Measurements from ENCODE around the gene MIGA2.
A peak's percentile ranks its signal among the peaks of the same experiment; 100 is the strongest.
"Not testable (repeated sequence)": the region's sequence is repeated elsewhere in the genome, so short reads cannot be mapped to it uniquely, and the experiment has no call there.

Gene MIGA2

DNA sequence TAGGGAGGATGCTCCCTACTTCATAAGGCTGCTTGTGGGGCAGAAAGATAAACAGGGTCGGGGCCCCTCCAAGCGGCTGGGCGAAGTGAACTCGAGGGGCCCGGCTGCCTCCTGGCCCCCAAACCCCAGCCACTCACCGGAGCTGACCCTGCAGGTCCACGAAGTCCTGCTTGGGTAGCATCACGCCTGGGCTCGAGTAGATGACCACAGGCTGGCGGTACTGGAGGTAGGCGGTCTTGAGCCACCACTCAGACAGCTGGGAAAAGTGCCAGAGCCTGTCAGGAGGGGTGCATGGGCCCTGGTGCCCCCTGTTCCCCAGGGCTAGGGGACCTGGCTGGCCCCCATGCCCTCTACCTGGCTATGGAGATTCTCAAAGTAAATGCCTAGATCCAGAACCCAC, 67.6 kb downstream of the MIGA2 start:
- H3K36me3 Mint-ChIP-seq (ENCODE audit: low read depth), result no peaks in the 10 kb centered on the region
- no peaks in the 10 kb centered on the region for H3K9me3 Mint-ChIP-seq
- no peak overlapping the region for H3K4me3 Mint-ChIP-seq
- peaks cover 1% of the 10 kb centered on the region for H3K4me1 Mint-ChIP-seq (ENCODE audit: low read depth)
- no peak overlapping the region for H3K27ac Mint-ChIP-seq
- H3K27me3 Mint-ChIP-seq, result no peaks in the 10 kb centered on the region

- no peak overlapping the region for H3K27ac Mint-ChIP-seq
- no peaks in the 10 kb centered on the region for H3K9me3 Mint-ChIP-seq
- no peaks in the 10 kb centered on the region for H3K36me3 Mint-ChIP-seq (ENCODE audit: low read depth)
- H3K4me3 Mint-ChIP-seq, result no peak overlapping the region
- peaks cover 8% of the 10 kb centered on the region for H3K4me1 Mint-ChIP-seq (ENCODE audit: low read depth)
- no peaks in the 10 kb centered on the region for H3K27me3 Mint-ChIP-seq
Observed at GRCh38 chr9:129105857-129106694, 69.7 kb downstream of the MIGA2 start.

- H3K4me3 Mint-ChIP-seq, result no peak overlapping the region
- no peaks in the 10 kb centered on the region for H3K27me3 Mint-ChIP-seq
- no peaks in the 10 kb centered on the region for H3K9me3 Mint-ChIP-seq
- no peak overlapping the region for H3K27ac Mint-ChIP-seq
- peaks cover 14% of the 10 kb centered on the region for H3K4me1 Mint-ChIP-seq (ENCODE audit: low read depth)
- H3K36me3 Mint-ChIP-seq (ENCODE audit: low read depth), result no peaks in the 10 kb centered on the region
Observed at GRCh38 chr9:129107651-129108050, 71.2 kb downstream of the MIGA2 start.

- no peaks in the 10 kb centered on the region for H3K27me3 Mint-ChIP-seq
- H3K4me3 Mint-ChIP-seq, result no peak overlapping the region
- peaks cover 17% of the 10 kb centered on the region for H3K4me1 Mint-ChIP-seq (ENCODE audit: low read depth)
- no peaks in the 10 kb centered on the region for H3K9me3 Mint-ChIP-seq
- H3K27ac Mint-ChIP-seq, result no peak overlapping the region
- H3K36me3 Mint-ChIP-seq (ENCODE audit: low read depth), result no peaks in the 10 kb centered on the region
Observed at GRCh38 chr9:129108083-129108804, 71.8 kb downstream of the MIGA2 start.

- Mint-ChIP-seq H3K27me3 (no peaks in the 10 kb centered on the region), H3K4me3 (peak overlapping the region; percentile 71), H3K4me1 (ENCODE audit: low read depth) (peaks cover 24% of the 10 kb centered on the region), H3K36me3 (ENCODE audit: low read depth) (no peaks in the 10 kb centered on the region), H3K9me3 (no peaks in the 10 kb centered on the region), H3K27ac (no peak overlapping the region)
Observed at GRCh38 chr9:129108805-129109536, 72.5 kb downstream of the MIGA2 start.

DNA sequence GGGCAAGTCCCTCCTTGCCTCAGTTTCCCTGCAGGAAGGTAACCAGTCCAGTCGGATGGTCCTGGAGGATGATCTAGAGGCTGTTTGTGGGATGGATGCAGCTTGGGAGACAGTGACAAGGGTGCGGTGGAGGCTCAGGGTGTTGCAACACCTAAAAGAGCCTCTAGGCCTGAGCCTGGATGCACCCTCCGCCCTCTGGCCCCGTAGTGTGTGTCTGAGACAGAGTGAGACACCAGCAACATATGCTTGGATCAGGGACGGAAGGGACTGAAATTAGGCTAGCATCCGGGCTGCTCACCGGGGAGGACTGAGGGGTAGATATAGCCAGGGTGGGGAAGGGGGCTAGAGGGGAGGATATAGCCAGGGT, 73.1 kb downstream of the MIGA2 start:
- no peak overlapping the region for H3K27ac Mint-ChIP-seq
- no peaks in the 10 kb centered on the region for H3K36me3 Mint-ChIP-seq (ENCODE audit: low read depth)

DNA sequence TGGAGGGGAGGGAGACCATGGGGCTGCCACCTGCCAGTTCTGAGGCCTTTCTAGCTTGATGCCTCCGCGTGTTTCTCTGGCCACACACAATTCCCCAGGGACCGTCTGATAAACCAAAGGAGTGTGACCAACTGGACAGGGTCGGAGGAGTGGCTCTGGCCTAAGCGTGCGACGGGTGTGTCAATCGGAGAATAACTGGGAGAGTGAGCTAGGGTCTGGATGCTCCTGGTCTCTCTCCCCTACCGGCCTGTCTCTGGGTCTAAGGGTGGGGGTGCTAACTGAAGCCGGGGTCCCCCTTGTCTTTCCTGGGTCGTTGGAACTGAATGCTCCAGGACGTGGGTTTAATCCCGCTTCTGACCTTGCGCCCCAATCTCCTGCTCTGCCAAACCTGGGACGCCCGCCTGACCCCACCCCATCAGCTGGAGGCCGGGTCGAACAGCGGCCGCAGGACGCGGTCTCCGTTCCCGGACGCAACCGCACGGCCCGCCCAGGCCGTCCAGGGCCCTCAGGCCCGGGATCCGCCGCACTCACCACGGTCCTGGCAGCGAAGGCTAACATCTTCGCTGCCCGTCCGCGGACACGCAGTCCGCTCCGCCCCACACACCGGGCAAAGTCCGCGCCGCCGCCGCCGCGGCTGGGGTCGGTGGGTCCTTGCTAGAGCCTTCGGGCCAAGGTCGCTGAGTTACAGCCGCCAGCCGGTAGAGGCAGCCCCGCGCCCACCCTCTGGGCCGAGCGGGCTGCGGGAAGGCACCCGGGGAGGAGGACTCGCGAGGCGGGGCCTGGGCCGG, 73.7 kb downstream of the MIGA2 start:
- peaks cover 35% of the 10 kb centered on the region for H3K4me1 Mint-ChIP-seq (ENCODE audit: low read depth)
- H3K27me3 Mint-ChIP-seq, result no peaks in the 10 kb centered on the region
- H3K9me3 Mint-ChIP-seq, result no peaks in the 10 kb centered on the region
- H3K27ac Mint-ChIP-seq, result no peak overlapping the region
- H3K36me3 Mint-ChIP-seq (ENCODE audit: low read depth), result no peaks in the 10 kb centered on the region
- peak overlapping the region; percentile 71 for H3K4me3 Mint-ChIP-seq

More for the DNA sequence above, 73.1 kb downstream of the MIGA2 start:
- H3K9me3 Mint-ChIP-seq, result no peaks in the 10 kb centered on the region
- H3K27me3 Mint-ChIP-seq, result no peaks in the 10 kb centered on the region
- H3K4me1 Mint-ChIP-seq (ENCODE audit: low read depth), result peaks cover 29% of the 10 kb centered on the region
- H3K4me3 Mint-ChIP-seq, result peak overlapping the region; percentile 71

DNA sequence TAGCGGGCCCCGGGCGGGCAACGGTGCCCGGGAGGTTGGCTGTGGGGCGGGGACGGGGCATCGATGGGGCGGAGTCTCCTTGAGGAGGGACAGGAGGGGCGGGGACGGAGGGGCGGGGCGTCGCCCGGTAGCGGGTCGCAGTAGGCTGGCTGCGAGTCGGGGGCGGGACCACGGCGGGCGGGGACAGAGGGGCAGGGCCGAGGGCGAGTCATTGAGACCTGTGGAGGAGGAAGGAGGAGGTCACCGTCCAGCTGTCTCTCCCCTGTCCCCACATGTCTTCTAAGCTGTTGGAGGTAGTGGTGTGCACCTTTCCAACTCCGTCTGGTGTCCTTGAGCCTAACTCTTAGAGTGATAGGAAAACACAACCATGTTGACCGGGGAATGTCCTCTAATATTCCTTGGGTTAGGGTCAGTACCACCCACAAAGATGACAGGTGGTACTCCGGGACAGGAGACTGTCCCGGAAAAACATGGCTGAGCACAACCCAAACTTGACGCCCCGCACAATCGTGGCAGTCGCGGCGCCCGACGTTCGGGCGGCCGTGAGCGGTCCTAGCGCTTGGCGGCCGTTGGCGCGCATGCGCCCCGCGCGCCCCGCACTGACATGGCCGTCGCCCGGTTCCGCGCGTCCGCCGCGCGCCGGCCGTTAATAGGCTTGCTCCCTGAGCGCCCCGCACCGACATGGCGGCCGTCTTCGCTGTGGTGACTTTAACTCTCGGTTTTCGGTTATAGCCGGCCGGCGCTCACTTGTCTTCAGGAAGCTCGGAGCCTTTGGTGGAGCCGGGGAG, 74.5 kb downstream of the MIGA2 start, which contains the start of the genes CRAT and PTPA:
CRAT (minus strand) TSS at position 54 of the 788 bp plus-strand sequence. CDS start 284 bp downstream, outside the sequence.
PTPA (plus strand) TSS at position 676 of the 788 bp plus-strand sequence. CDS start 186 bp downstream, outside the sequence.
- Mint-ChIP-seq H3K36me3 (ENCODE audit: low read depth) (no peaks in the 10 kb centered on the region), H3K4me3 (peak within 1 kb of the TSS; percentile 87), H3K27me3 (no peaks in the 10 kb centered on the region), H3K27ac (peak within 1 kb of the TSS; percentile 95), H3K9me3 (no peaks in the 10 kb centered on the region), H3K4me1 (ENCODE audit: low read depth) (peaks cover 38% of the 10 kb centered on the region)

- Mint-ChIP-seq H3K36me3 (ENCODE audit: low read depth) (no peaks in the 10 kb centered on the region), H3K27me3 (no peaks in the 10 kb centered on the region), H3K9me3 (no peaks in the 10 kb centered on the region), H3K27ac (peak overlapping the region; percentile 87), H3K4me3 (peak overlapping the region; percentile 87), H3K4me1 (ENCODE audit: low read depth) (peaks cover 38% of the 10 kb centered on the region)
Observed at GRCh38 chr9:129111528-129112151, 75.2 kb downstream of the MIGA2 start.

- H3K4me3 Mint-ChIP-seq, result peak overlapping the region; percentile 87
- H3K27me3 Mint-ChIP-seq; H3K36me3 Mint-ChIP-seq (ENCODE audit: low read depth); H3K9me3 Mint-ChIP-seq: not testable (repeated sequence)
- peaks cover 38% of the 10 kb centered on the region for H3K4me1 Mint-ChIP-seq (ENCODE audit: low read depth)
- peak overlapping the region; percentile 84 for H3K27ac Mint-ChIP-seq
Observed at GRCh38 chr9:129112526-129112925, 76.1 kb downstream of the MIGA2 start.

DNA sequence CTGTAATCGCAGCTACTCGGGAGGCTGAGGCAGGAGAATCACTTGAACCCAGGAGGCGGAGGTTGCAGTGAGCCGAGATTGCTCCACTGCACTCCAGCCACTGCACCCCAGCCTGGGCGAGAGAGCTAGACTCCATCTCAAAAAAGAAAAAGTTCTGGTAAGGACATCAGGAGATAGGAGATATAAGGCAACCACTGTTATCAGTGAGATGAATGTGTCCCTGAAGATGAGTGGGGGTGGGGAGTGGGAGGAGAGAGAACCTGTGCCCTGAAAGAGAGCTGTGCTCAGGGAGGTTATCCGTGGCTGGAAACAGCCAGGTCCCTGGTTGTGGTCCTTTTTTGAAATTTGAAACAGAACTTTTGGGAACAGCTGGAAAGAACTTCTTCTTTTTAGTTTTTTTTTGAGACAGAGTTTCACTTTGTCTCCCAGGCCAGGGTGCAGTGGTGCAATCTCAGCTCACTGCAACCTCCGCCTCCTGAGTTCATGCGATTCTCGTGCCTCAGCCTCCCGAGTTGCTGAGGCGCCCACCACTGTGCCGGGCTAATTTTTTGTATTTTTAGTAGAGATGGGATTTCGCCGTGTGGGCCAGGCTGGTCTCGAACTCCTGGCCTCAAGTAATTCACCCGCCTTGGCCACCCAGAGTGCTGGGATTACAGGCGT, 77.3 kb downstream of the MIGA2 start:
- Mint-ChIP-seq H3K27me3 (no peaks in the 10 kb centered on the region), H3K27ac (no peak overlapping the region), H3K9me3 (no peaks in the 10 kb centered on the region), H3K4me3 (no peak overlapping the region), H3K4me1 (ENCODE audit: low read depth) (peaks cover 38% of the 10 kb centered on the region), H3K36me3 (ENCODE audit: low read depth) (no peaks in the 10 kb centered on the region)

DNA sequence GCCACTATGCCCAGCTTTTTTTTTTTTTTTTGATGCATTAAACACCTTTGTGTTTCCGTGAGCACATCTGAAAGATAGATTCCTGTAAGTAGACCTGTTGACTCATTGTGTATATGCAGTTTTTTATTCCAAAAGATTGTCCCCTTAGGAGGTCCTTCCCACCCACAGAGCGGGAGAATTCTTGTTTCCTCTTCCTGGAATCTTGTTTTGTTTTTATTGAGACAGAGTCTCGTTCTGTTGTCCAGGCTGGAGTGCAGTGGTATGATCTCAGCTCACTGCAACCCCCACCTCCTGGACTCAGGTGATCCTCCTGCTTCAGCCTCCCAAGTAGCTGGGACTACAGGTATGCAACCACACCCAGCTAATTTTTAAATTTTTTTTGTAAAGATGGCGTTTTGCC, 82.4 kb downstream of the MIGA2 start:
- H3K4me1 Mint-ChIP-seq (ENCODE audit: low read depth), result peaks cover 16% of the 10 kb centered on the region
- H3K4me3 Mint-ChIP-seq, result no peak overlapping the region
- H3K27ac Mint-ChIP-seq, result no peak overlapping the region
- no peaks in the 10 kb centered on the region for H3K9me3 Mint-ChIP-seq
- H3K27me3 Mint-ChIP-seq, result no peaks in the 10 kb centered on the region
- peaks cover 25% of the 10 kb centered on the region for H3K36me3 Mint-ChIP-seq (ENCODE audit: low read depth)

DNA sequence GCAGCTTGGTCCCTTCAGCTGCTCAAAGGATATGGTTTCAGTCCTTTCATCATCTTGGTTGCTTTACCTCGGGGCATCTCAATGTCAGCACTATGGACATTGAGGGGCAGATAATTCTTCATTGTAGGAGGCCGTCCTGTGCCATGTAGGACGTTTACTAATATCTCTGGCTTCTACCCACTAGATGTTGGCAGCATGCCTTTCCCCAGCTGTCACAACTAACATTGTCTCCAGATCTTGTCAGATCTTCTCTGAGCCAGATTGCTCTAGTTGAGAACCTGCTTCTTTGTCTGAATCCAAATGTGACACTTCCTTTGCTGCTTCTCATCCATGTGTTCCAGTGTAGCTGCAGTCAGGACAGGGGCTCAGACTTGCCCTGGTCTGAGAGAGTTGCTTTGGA, 85.1 kb downstream of the MIGA2 start:
- no peaks in the 10 kb centered on the region for H3K4me1 Mint-ChIP-seq (ENCODE audit: low read depth)
- H3K27ac Mint-ChIP-seq, result peak overlapping the region; percentile 49
- H3K9me3 Mint-ChIP-seq, result no peaks in the 10 kb centered on the region
- no peak overlapping the region for H3K4me3 Mint-ChIP-seq
- H3K36me3 Mint-ChIP-seq (ENCODE audit: low read depth), result peaks cover 37% of the 10 kb centered on the region
- no peaks in the 10 kb centered on the region for H3K27me3 Mint-ChIP-seq
